Measurements from ENCODE around the gene USP46.

The USP46 gene

GRCh38 chr4:52588771-52589591, 70.1 kb downstream of the USP46 start:
- TF ChIP-seq CTCF (IDR thresholded peaks at IDR 0.05) (no peak), ZFX (IDR thresholded peaks at IDR 0.05; ENCODE audit: borderline replicate concordance) (no peak)
- H3K27ac ChIP-seq = no peak overlapping the region

- no peak overlapping the region for H3K27ac ChIP-seq
- TF ChIP-seq CTCF (IDR thresholded peaks at IDR 0.05) = peak; percentile 54
- TF ChIP-seq ZFX (IDR thresholded peaks at IDR 0.05; ENCODE audit: borderline replicate concordance) = no peak
These were observed 71.0 kb downstream of the USP46 start for GRCh38 chr4:52588097-52588496.

GRCh38 chr4:52586069-52586468, 73.0 kb downstream of the USP46 start:
- no peak overlapping the region for H3K27ac ChIP-seq
- no peak for TF ChIP-seq CTCF (IDR thresholded peaks at IDR 0.05)
- no peak for TF ChIP-seq ZFX (IDR thresholded peaks at IDR 0.05; ENCODE audit: borderline replicate concordance)

GRCh38 chr4:52585379-52585778, 73.7 kb downstream of the USP46 start:
- no peak overlapping the region for H3K27ac ChIP-seq
- no peak for TF ChIP-seq ZFX (IDR thresholded peaks at IDR 0.05; ENCODE audit: borderline replicate concordance)
- no peak for TF ChIP-seq CTCF (IDR thresholded peaks at IDR 0.05)

GRCh38 chr4:52579602-52580272, 79.4 kb downstream of the USP46 start:
- TF ChIP-seq ZFX (IDR thresholded peaks at IDR 0.05; ENCODE audit: borderline replicate concordance) (no peak), CTCF (IDR thresholded peaks at IDR 0.05) (no peak)
- H3K27ac ChIP-seq = no peak overlapping the region

- H3K27ac ChIP-seq = no peak overlapping the region
- no peak for TF ChIP-seq ZFX (IDR thresholded peaks at IDR 0.05; ENCODE audit: borderline replicate concordance)
- no peak for TF ChIP-seq CTCF (IDR thresholded peaks at IDR 0.05)
These were observed 80.2 kb downstream of the USP46 start for GRCh38 chr4:52578951-52579350.

GRCh38 chr4:52577624-52577962, 81.5 kb downstream of the USP46 start:
- TF ChIP-seq ZFX (IDR thresholded peaks at IDR 0.05; ENCODE audit: borderline replicate concordance) (no peak), CTCF (IDR thresholded peaks at IDR 0.05) (no peak)
- H3K27ac ChIP-seq = no peak overlapping the region
